CD4-positive, alpha-beta T cell (primary cell): ENCODE measurements around the gene FOXP4. TPM values are rescaled to one million over a fixed set of nuclear protein-coding genes. Genes with fewer than 3 reads are reported as not detected.

Source experiments
- ATAC-seq: fragments of 200-7000 bp; cut with Tn5 transposase; one replicate; pipeline ENCODE4 v1.10.0; 2022; ENCODE audit warnings: mild to moderate bottlenecking; ENCODE audit not compliant: poor library complexity
- CTCF ChIA-PET: fragments of 350-600 bp; sonication (Branson Sonifier 250); formaldehyde crosslinking; loops from one replicate; lab custom pipeline; 2021; ENCODE audit warnings: antibody characterized with exemption, inconsistent platforms; lab: Charles Lee
- POLR2A ChIA-PET: fragments of 350-600 bp; sonication (Branson Sonifier 250); formaldehyde crosslinking; loops from one replicate; lab custom pipeline; 2021; ENCODE audit warnings: antibody characterized with exemption, inconsistent platforms; lab: Charles Lee
- DNase-seq, 14 experiments: peaks; one replicate each; pipeline ENCODE4 v3.0.0-alpha.2; 2013 to 2020; ENCODE audit warnings: mixed read lengths in 2 of 14
- H3K27ac ChIP-seq, 2 donors: one replicate each; pipeline versions ENCODE4 v1.5.1 to v1.7.0; 2013; ENCODE audit warnings: low read length in 2 of 2, low read depth in 1 of 2, mild to moderate bottlenecking in 1 of 2
- H3K27me3 ChIP-seq, 2 experiments: 1 replicate in 1 of 2; 2 replicates in 1 of 2; pipeline versions ENCODE4 v1.6.1 to v1.7.0; 2013; ENCODE audit warnings: low read length in 2 of 2, control low read depth in 1 of 2, mild to moderate bottlenecking in 1 of 2, moderate library complexity in 1 of 2; ENCODE audit not compliant: insufficient read depth in 2 of 2, control insufficient read depth in 1 of 2
- H3K36me3 ChIP-seq: one replicate; pipeline ENCODE4 v1.6.1; 2013; ENCODE audit warnings: low read length, control low read depth; ENCODE audit not compliant: insufficient read depth
- H3K4me1 ChIP-seq: one replicate; pipeline ENCODE4 v1.6.1; 2013; ENCODE audit warnings: low read length, control low read depth; ENCODE audit not compliant: insufficient read depth
- H3K4me3 ChIP-seq: one replicate; pipeline ENCODE4 v1.5.1; 2013; ENCODE audit warnings: mild to moderate bottlenecking, low read length, moderate library complexity
- H3K9me3 ChIP-seq, 2 experiments: 1 replicate in 1 of 2; 2 replicates in 1 of 2; pipeline versions ENCODE4 v1.6.1 to v1.7.0; 2013; ENCODE audit warnings: low read length in 2 of 2, mild to moderate bottlenecking in 2 of 2, control low read depth in 1 of 2, moderate library complexity in 1 of 2; ENCODE audit not compliant: control insufficient read depth in 1 of 2, insufficient read depth in 1 of 2
- H3K27ac Mint-ChIP-seq: one replicate; pipeline ENCODE4 v1.8.0; 2020; ENCODE audit warnings: mixed read lengths
- H3K27me3 Mint-ChIP-seq: one replicate; pipeline ENCODE4 v1.8.0; 2021; ENCODE audit warnings: mixed read lengths
- H3K36me3 Mint-ChIP-seq: one replicate; pipeline ENCODE4 v1.8.0; 2021; ENCODE audit warnings: low read depth, mixed read lengths
- H3K4me1 Mint-ChIP-seq: one replicate; pipeline ENCODE4 v1.8.0; 2021; ENCODE audit warnings: low read depth, mixed read lengths
- H3K4me3 Mint-ChIP-seq: one replicate; pipeline ENCODE4 v1.8.0; 2020; ENCODE audit warnings: mild to moderate bottlenecking, mixed read lengths
- H3K9me3 Mint-ChIP-seq: one replicate; pipeline ENCODE4 v1.8.0; 2020; ENCODE audit warnings: mixed read lengths
- intact Hi-C, 2 experiments: fragments of 100-400 bp; cut with DNase I in 1 of 2; cut with micrococcal nuclease in 1 of 2; formaldehyde crosslinking; loops; one replicate each; pipeline versions ENCODE4 v1.15.1 to v1.9.0; 2023 to 2025; cut with DNase I, micrococcal nuclease
- total RNA-seq, 174 experiments: library from RNA in 2 of 174; stranded (reverse) in 2 of 174; gene quantifications; one replicate each; pipeline ENCODE4 v1.2.3 and lab custom pipeline; 2021 to 2026
- TF ChIP-seq, protein P1 (sequence below): fragments of 200-600 bp; IDR thresholded peaks from one replicate; pipeline ENCODE4 v1.8.0; 2022; ENCODE audit warnings: antibody characterized with exemption, mild to moderate bottlenecking

FOXP4 gene
- total RNA-seq, 2 experiments from 2014 or later, result 3.7 to 3.9 TPM

DNA sequence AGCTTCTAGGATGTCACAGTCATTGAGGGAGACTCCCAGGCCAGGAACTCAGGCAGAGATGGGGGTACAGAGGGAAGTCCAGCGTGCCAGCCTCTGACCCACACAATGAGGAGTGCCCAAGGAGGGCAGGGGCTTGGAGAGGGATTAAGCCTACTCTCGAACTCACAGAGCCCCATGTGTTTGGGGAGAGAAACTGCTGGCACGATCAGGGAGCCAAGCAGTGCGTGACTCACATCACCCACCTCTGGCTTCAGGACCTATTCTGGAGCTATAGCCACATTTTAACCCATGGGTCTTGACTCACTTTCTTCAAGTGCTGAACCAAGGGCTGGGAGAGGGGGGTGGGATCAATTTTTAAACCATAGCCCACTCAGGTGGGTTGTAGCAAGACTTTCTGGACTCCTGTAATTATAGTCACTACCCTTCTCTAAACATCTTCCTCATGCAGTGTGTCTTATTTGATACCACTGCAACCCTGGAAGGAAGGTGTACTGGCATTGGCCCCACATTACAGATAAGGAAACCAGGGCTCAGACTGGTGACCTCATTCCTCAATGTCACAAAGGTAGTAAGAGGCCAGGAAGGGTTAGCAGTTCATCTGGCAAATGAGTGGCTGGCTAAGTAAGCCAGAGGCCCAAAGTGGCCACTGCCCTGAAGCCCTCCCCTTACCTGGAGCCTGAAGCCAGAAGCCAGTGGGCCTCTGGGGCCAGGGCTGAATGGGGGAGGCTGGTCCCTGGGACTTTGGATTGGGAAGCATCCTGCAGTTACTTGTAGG, 12.0 kb downstream of the FOXP4 start:
- DNase-seq, result no peak
- intact Hi-C loops, result no loop called here
- POLR2A ChIA-PET, result interaction anchor here (0.5 to 0.7 kb wide), 2 partner anchors 11 to 1868 kb away, joined by 3 to 4 read pairs; no protein-coding TSS in a partner anchor

DNA sequence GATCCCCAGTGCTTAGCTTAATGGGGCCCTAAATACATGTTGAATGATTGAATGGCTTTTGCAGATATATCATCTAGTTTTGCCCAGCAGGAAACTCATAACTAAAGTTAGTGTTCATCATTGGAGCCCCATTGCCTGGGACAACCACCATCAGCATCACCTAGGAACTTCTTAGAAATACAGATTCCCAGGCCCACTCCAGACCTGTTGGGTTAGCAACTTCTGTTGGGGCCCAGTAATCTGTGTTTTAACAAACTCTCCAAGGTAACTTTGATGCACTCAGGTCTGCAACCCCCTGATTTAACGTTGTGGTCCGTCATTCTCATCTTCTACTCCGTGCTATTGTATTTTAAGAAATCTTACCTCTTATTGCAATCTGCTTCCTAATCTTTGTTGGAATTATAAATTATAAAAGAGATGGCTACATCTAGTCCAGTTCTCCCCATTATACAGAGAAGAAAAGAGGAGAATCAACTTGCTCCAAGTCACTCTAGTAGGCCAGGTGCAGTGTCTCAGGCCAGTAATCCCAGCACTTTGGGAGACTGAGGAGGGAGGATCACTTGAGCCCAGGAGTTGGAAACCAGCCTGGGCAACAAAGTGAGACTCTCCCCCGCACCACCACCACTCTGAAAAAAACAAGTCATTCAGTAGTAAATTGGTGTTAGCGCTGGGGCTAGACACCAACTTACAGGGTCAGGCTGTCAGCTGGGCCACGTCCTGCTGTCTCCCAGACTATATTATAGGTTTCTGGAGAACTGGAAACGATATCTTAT, 13.7 kb downstream of the FOXP4 start:
- H3K27ac Mint-ChIP-seq, result peak overlapping the region; percentile 86
- ChIA-PET POLR2A (interaction anchor here (2.2 kb wide), 1 partner anchor 13 kb away, joined by 12 read pairs; the partner anchor contains the start of gene FOXP4), CTCF (interaction anchor here (2.0 kb wide), 1 partner anchor 32 kb away, joined by 7 read pairs; no protein-coding TSS in a partner anchor)
- no peak overlapping the region for H3K27ac ChIP-seq
- TF ChIP-seq, protein P1, sequence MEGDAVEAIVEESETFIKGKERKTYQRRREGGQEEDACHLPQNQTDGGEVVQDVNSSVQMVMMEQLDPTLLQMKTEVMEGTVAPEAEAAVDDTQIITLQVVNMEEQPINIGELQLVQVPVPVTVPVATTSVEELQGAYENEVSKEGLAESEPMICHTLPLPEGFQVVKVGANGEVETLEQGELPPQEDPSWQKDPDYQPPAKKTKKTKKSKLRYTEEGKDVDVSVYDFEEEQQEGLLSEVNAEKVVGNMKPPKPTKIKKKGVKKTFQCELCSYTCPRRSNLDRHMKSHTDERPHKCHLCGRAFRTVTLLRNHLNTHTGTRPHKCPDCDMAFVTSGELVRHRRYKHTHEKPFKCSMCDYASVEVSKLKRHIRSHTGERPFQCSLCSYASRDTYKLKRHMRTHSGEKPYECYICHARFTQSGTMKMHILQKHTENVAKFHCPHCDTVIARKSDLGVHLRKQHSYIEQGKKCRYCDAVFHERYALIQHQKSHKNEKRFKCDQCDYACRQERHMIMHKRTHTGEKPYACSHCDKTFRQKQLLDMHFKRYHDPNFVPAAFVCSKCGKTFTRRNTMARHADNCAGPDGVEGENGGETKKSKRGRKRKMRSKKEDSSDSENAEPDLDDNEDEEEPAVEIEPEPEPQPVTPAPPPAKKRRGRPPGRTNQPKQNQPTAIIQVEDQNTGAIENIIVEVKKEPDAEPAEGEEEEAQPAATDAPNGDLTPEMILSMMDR, result no peak
- no peaks in the 10 kb centered on the region for H3K27me3 ChIP-seq
- intact Hi-C loops, result loop anchor here in 1 of 2 experiments (1.0 kb wide), 1 partner anchor 14 kb away; the partner anchor contains the start of gene FOXP4
- no peaks in the 10 kb centered on the region for H3K36me3 ChIP-seq
- DNase-seq (no peak), ATAC-seq (no peak)
- peak overlapping the region; percentile 93 for H3K4me3 Mint-ChIP-seq
- no peaks in the 10 kb centered on the region for H3K9me3 ChIP-seq
- H3K4me1 Mint-ChIP-seq, result peaks cover 23% of the 10 kb centered on the region
- H3K4me3 ChIP-seq, result peak overlapping the region; percentile 63
- H3K4me1 ChIP-seq, result peaks cover 29% of the 10 kb centered on the region
- H3K9me3 Mint-ChIP-seq, result no peaks in the 10 kb centered on the region
- H3K36me3 Mint-ChIP-seq, result no peaks in the 10 kb centered on the region
- no peaks in the 10 kb centered on the region for H3K27me3 Mint-ChIP-seq

More for the DNA sequence above, 12.0 kb downstream of the FOXP4 start:
- Mint-ChIP-seq H3K27ac (no peak overlapping the region), H3K4me1 (peaks cover 23% of the 10 kb centered on the region), H3K9me3 (no peaks in the 10 kb centered on the region), H3K4me3 (no peak overlapping the region), H3K27me3 (no peaks in the 10 kb centered on the region), H3K36me3 (no peaks in the 10 kb centered on the region)
- no peaks in the 10 kb centered on the region for H3K36me3 ChIP-seq
- H3K9me3 ChIP-seq, result no peaks in the 10 kb centered on the region
- no peak overlapping the region for H3K4me3 ChIP-seq
- ATAC-seq, result no peak
- TF ChIP-seq, protein P1, result no peak
- peaks cover 29% of the 10 kb centered on the region for H3K4me1 ChIP-seq
- CTCF ChIA-PET, result no interaction called here
- no peak overlapping the region for H3K27ac ChIP-seq
- H3K27me3 ChIP-seq, result no peaks in the 10 kb centered on the region

DNA sequence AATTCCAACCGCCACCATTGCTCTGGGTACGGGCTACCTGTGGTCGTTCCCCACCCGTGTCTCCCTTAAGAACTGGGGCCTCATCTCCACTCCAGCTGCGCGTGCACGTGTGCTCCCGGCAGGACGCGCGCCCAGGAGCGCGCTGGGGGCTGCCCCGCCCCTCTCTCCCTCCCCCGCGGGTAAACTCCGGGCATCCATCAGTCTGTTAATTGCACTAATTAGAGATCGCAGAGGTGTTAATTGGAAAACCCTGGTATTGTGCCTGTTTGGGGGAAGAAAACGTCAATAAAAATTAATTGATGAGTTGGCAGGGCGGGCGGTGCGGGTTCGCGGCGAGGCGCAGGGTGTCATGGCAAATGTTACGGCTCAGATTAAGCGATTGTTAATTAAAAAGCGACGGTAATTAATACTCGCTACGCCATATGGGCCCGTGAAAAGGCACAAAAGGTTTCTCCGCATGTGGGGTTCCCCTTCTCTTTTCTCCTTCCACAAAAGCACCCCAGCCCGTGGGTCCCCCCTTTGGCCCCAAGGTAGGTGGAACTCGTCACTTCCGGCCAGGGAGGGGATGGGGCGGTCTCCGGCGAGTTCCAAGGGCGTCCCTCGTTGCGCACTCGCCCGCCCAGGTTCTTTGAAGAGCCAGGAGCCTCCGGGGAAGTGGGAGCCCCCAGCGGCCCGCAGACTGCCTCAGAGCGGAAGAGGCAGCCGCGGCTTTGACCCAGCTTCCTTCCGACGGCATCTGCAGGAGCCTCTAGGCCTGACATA, 14.4 kb downstream of the FOXP4 start:
- H3K4me1 ChIP-seq, result peaks cover 29% of the 10 kb centered on the region
- H3K36me3 ChIP-seq, result peaks cover 3% of the 10 kb centered on the region
- TF ChIP-seq, protein P1, result no peak
- no peaks in the 10 kb centered on the region for H3K36me3 Mint-ChIP-seq
- H3K27me3 ChIP-seq, result no peaks in the 10 kb centered on the region
- intact Hi-C loops, result loop anchor here in 1 of 2 experiments (1.0 kb wide), 1 partner anchor 14 kb away; the partner anchor contains the start of gene FOXP4
- no peaks in the 10 kb centered on the region for H3K9me3 Mint-ChIP-seq
- ATAC-seq (peak; percentile 90), DNase-seq (peak; percentile 63 to 98 (median 82))
- ChIA-PET CTCF (interaction anchor here (0.7 to 2.0 kb wide), 3 partner anchors 12 to 32 kb away, joined by 4 to 7 read pairs (median 4); no protein-coding TSS in a partner anchor), POLR2A (interaction anchor here (0.6 to 2.2 kb wide), 2 partner anchors 13 to 120 kb away, joined by 3 to 12 read pairs; partner anchors contain the start of gene FOXP4)
- peak overlapping the region; percentile 93 for H3K4me3 Mint-ChIP-seq
- H3K27ac ChIP-seq, result peak overlapping the region in 1 of 2 donors; percentile 9
- peak overlapping the region; percentile 86 for H3K27ac Mint-ChIP-seq
- H3K4me1 Mint-ChIP-seq, result peaks cover 23% of the 10 kb centered on the region
- H3K9me3 ChIP-seq, result no peaks in the 10 kb centered on the region
- H3K4me3 ChIP-seq, result peak overlapping the region; percentile 63
- H3K27me3 Mint-ChIP-seq, result no peaks in the 10 kb centered on the region
